Thyroid gland (tissue), 4 donors: Measurements from ENCODE around the gene RIPOR2.

ENCODE experiments used
- POLR2A ChIP-seq, 2 donors: fragments of 450-650 bp; IDR thresholded peaks; one replicate each; pipeline ENCODE4 v1.6.1; 2017; ENCODE audit warnings: antibody characterized with exemption in 2 of 2, mild to moderate bottlenecking in 2 of 2, moderate library complexity in 1 of 2
- TF ChIP-seq, protein P1 (sequence below), 6 experiments: fragments of 200-600 bp in 3 of 6; fragments of 450-650 bp in 3 of 6; sonication (generic) in 3 of 6; IDR thresholded peaks; one replicate each; pipeline ENCODE4 v1.5.1; 2016 to 2019; ENCODE audit warnings: antibody characterized with exemption in 6 of 6, mild to moderate bottlenecking in 2 of 6, inconsistent platforms in 1 of 6, moderate library complexity in 1 of 6

DNA sequence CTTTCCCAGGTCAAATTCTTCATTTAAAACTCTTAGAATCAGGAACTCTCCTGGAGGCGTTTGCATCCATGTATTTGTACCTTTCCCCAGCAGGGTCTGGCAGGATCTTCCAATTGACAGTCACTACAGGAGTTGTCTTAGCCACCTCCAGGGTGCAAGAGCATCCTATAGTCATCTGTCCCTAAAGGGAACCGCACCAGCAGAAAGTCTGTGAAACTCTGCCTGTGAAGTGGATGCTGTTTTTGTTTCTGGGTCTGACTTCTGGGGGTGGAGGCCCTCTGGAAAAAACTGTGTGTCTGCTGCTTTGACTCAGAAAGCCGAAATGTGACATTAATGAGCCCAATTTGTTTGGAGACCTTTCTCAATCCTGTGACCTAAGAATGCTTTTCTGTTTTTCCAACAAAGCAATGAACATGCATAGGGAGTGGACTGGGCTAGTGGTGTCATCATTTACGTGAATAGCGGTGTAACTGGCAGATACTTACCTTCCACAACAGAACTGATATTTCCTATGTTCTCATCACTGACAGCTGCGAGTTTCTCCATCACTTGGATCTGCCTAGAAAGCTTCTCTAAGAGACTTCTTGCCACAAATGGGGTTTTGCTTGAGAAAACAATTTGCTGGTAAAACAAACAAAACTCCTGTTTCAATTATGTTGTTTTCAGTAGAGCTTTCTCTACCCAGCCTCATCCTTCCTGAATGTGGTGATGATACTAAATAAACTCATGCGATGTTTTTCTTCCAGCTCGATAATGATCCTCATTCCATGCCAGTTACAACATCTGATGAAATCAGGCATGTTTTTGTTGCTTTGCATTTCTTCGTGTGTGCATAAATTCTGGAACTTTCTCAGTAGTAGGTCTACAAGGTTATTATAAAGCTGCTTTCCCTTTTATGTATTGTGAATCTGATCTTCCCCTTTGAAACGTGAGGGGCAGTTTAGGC is 103.7 kb downstream of the RIPOR2 start:
- TF ChIP-seq POLR2A (IDR thresholded peaks at IDR 0.05): no peak
- TF ChIP-seq, protein P1, sequence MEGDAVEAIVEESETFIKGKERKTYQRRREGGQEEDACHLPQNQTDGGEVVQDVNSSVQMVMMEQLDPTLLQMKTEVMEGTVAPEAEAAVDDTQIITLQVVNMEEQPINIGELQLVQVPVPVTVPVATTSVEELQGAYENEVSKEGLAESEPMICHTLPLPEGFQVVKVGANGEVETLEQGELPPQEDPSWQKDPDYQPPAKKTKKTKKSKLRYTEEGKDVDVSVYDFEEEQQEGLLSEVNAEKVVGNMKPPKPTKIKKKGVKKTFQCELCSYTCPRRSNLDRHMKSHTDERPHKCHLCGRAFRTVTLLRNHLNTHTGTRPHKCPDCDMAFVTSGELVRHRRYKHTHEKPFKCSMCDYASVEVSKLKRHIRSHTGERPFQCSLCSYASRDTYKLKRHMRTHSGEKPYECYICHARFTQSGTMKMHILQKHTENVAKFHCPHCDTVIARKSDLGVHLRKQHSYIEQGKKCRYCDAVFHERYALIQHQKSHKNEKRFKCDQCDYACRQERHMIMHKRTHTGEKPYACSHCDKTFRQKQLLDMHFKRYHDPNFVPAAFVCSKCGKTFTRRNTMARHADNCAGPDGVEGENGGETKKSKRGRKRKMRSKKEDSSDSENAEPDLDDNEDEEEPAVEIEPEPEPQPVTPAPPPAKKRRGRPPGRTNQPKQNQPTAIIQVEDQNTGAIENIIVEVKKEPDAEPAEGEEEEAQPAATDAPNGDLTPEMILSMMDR (IDR thresholded peaks at IDR 0.05): no peak
